Sigmoid colon (tissue), 7 donors: ENCODE data around the gene HHATL. TPM values are rescaled to one million over a fixed set of nuclear protein-coding genes. Genes with fewer than 3 reads are reported as not detected.

Source experiments
- DNase-seq: peaks from one replicate; pipeline ENCODE4 v3.0.0-alpha.2; 2019
- H3K27ac ChIP-seq, 4 donors: fragments of 200-600 bp; sonication (generic); one replicate each; pipeline ENCODE4 v1.5.1; 2016 to 2019; ENCODE audit warnings: mild to moderate bottlenecking in 1 of 4
- H3K27me3 ChIP-seq, 3 donors: fragments of 200-600 bp; sonication (generic); one replicate each; pipeline ENCODE4 v1.5.1; 2019; ENCODE audit warnings: mild to moderate bottlenecking in 1 of 3
- H3K36me3 ChIP-seq, 4 donors: fragments of 200-600 bp; sonication (generic); one replicate each; pipeline ENCODE4 v1.5.1; 2016 to 2019
- H3K4me1 ChIP-seq, 4 donors: fragments of 200-600 bp; sonication (generic); one replicate each; pipeline ENCODE4 v1.5.1; 2017 to 2019
- H3K4me3 ChIP-seq, 4 donors: fragments of 200-600 bp; sonication (generic); one replicate each; pipeline ENCODE4 v1.5.1; 2017 to 2019; ENCODE audit warnings: mild to moderate bottlenecking in 2 of 4, moderate library complexity in 1 of 4
- H3K9me3 ChIP-seq, 4 donors: fragments of 200-600 bp in 3 of 4; sonication (generic) in 3 of 4; one replicate each; pipeline versions ENCODE4 v1.5.1 to v1.6.1; 2013 to 2019
- EP300 ChIP-seq, 4 donors: sonication (generic); formaldehyde crosslinking; IDR thresholded peaks; one replicate each; pipeline ENCODE4 v1.6.1; 2017; ENCODE audit warnings: antibody characterized with exemption in 4 of 4
- POLR2A ChIP-seq, 2 donors: fragments of 450-650 bp; IDR thresholded peaks; one replicate each; pipeline ENCODE4 v1.6.1; 2016; ENCODE audit warnings: antibody characterized with exemption in 2 of 2, mild to moderate bottlenecking in 2 of 2, moderate library complexity in 2 of 2
- POLR2AphosphoS5 ChIP-seq, 4 donors: sonication (generic); formaldehyde crosslinking; IDR thresholded peaks; one replicate each; pipeline ENCODE4 v1.6.1; 2017; ENCODE audit warnings: antibody characterized with exemption in 4 of 4
- WGBS, 2 donors: extraction: QIAGEN DNeasy Blood & Tissue Kit; methylation state at CpG; one replicate each; pipeline ENCODE4 v1.1.7; 2013; 5-methylcytosine and 5-hydroxymethylcytosine counted together
- intact Hi-C: fragments of 100-400 bp; cut with DNase I; formaldehyde crosslinking; loops from one replicate; pipeline ENCODE4 v1.15.1; 2023
- polyA plus RNA-seq, 3 donors: library from polyadenylated mRNA; stranded (reverse); fragments of 200-250 nt; gene quantifications; one replicate each; pipeline ENCODE4 v1.2.3, GENCODE V29; 2013
- total RNA-seq, 4 donors: library from RNA; depleted of rRNA; stranded (reverse); fragments of >200 nt; gene quantifications; one replicate each; pipeline ENCODE4 v1.1.0, GENCODE V29; 2016
- TF ChIP-seq, protein P1 (sequence below), 4 experiments: fragments of 450-650 bp in 3 of 4; fragments of 200-600 bp in 1 of 4; IDR thresholded peaks; one replicate each; pipeline ENCODE4 v1.5.1; 2016 to 2019; ENCODE audit warnings: antibody characterized with exemption in 4 of 4, mild to moderate bottlenecking in 3 of 4, moderate library complexity in 2 of 4
- donor health status: healthy with polysubstance abuse.
- donor health status: Bipolar disorder and iron deficiency.
- donor health status: healthy.

The HHATL gene
- total and polyA plus RNA-seq, 7 donors, result 0.31 to 1.4 TPM; not detected in 5

DNA sequence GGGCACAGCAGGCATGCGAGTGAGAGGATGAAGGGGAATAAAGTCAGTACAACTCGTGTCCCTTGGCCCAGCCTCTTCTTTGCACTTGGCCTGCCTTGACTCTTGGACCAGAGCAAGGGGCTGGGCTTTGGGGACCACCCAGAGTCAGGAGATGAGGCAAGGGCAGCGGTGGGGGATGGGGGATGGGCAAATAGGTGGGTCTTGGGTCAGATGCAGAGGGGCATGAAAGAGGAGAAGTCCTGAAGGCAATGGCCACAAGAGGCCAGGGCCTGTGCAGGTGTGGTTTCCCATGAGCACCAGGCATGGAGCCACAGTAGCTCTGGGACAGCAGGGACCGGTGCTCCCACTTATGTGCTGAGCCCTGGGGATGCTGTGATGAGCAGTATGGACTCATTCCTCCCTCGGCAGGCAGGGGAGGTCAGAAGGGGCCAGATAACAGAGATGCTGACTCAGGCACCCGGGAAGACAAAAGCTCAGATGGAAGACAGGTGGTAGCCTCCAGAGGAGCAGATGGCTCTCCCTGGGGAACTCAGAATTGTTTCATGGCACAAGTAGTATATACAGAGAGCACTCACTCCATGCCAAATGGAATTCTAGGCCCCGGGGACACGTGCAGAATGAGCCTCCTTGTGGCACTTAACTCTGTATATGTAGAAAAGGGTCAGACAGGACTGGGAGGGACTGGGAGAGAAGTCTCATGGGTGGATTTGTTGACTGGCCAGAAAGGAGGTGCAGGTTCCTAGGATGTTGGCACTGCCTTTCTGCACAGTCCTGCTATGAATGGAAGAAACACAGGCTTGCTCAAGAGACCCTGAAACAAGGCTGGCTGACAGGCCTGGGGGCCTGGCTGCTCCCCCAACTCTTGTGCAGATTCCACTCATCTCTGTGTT, 34.8 kb downstream of the HHATL start:
- TF ChIP-seq POLR2A (IDR thresholded peaks at IDR 0.05) (no peak), POLR2AphosphoS5 (IDR thresholded peaks at IDR 0.05) (peak in 1 of 4 donors; percentile 29)
- intact Hi-C loops, result no loop called here
- H3K9me3 ChIP-seq, result no peaks in the 10 kb centered on the region
- H3K27me3 ChIP-seq, result no peaks in the 10 kb centered on the region
- H3K4me1 ChIP-seq, result peaks cover 0 to 31% (median 29%) of the 10 kb centered on the region in 4 donors
- no peak overlapping the region for H3K27ac ChIP-seq
- WGBS, 2 donors, result 51 to 60% methylated on average over 8 of the region's 8 CpGs
- no peak overlapping the region for H3K4me3 ChIP-seq
- DNase-seq, result peak; percentile 64
- H3K36me3 ChIP-seq, result no peaks in the 10 kb centered on the region

DNA sequence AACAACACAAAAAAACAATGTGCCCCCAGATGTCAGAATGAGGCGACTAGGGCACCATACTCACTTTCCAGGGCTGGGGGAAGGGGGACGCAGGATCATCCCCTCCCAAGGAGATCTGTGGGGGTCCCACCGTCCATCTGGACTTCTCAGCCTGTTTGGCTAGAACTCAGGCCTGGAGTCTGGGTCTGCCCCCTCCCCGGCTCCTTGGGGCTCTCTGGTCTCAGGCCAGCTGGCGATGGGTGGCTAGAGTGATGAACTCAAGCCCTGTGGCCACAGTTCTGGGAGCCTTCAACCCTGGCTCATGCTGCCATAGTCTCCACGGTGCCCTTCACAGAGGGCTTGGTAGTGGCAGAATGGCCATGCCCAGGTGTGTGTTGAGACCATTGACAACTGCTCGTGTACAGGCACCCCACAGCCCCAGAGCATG, 35.5 kb downstream of the HHATL start:
- H3K4me3 ChIP-seq, result no peak overlapping the region
- peak; percentile 71 for DNase-seq
- no peaks in the 10 kb centered on the region for H3K27me3 ChIP-seq
- no peaks in the 10 kb centered on the region for H3K36me3 ChIP-seq
- H3K9me3 ChIP-seq, result no peaks in the 10 kb centered on the region
- intact Hi-C loops, result no loop called here
- TF ChIP-seq EP300 (IDR thresholded peaks at IDR 0.05) (no peak), POLR2AphosphoS5 (IDR thresholded peaks at IDR 0.05) (no peak), POLR2A (IDR thresholded peaks at IDR 0.05) (no peak)
- TF ChIP-seq, protein P1, sequence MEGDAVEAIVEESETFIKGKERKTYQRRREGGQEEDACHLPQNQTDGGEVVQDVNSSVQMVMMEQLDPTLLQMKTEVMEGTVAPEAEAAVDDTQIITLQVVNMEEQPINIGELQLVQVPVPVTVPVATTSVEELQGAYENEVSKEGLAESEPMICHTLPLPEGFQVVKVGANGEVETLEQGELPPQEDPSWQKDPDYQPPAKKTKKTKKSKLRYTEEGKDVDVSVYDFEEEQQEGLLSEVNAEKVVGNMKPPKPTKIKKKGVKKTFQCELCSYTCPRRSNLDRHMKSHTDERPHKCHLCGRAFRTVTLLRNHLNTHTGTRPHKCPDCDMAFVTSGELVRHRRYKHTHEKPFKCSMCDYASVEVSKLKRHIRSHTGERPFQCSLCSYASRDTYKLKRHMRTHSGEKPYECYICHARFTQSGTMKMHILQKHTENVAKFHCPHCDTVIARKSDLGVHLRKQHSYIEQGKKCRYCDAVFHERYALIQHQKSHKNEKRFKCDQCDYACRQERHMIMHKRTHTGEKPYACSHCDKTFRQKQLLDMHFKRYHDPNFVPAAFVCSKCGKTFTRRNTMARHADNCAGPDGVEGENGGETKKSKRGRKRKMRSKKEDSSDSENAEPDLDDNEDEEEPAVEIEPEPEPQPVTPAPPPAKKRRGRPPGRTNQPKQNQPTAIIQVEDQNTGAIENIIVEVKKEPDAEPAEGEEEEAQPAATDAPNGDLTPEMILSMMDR (IDR thresholded peaks at IDR 0.05), result no peak
- H3K27ac ChIP-seq, result peak overlapping the region in 2 of 4 donors; percentile 18 to 43
- 56 to 74% methylated on average over 7 of the region's 7 CpGs for WGBS, 2 donors
- H3K4me1 ChIP-seq, result peaks cover 0 to 31% (median 29%) of the 10 kb centered on the region in 4 donors

DNA sequence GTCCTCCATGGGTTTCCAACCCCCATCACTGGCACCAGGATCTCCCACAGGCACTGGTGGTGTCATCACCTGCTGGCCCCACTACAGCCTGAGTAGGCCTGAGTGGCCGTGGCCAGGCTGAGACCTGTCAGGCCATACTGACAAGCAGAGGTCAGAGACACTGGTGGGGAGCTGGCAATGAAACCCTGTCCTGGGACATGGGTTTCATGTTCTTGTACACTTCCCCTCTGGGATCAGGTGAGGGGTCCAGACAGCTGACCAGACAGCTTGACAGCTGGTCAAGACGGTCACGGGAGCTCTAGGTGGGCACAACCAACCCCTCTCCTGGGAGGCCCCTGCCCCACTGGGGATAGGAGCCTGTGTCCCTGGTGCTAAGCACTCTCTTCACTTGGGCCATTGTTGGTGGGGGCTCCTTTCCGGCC, 36.0 kb downstream of the HHATL start:
- Histone ChIP-seq H3K4me3 (no peak overlapping the region), H3K36me3 (peaks cover 0 to 2% (median 0%) of the 10 kb centered on the region in 4 donors), H3K27me3 (no peaks in the 10 kb centered on the region), H3K4me1 (peaks cover 0 to 31% (median 29%) of the 10 kb centered on the region in 4 donors), H3K9me3 (no peaks in the 10 kb centered on the region), H3K27ac (peak overlapping the region in 3 of 4 donors; percentile 18 to 44 (median 43))
- intact Hi-C loops, result no loop called here
- WGBS, 2 donors, result 75 to 88% methylated on average over 4 of the region's 4 CpGs
- peak; percentile 68 for DNase-seq
- TF ChIP-seq POLR2A (IDR thresholded peaks at IDR 0.05) (no peak), EP300 (IDR thresholded peaks at IDR 0.05) (no peak), POLR2AphosphoS5 (IDR thresholded peaks at IDR 0.05) (no peak)
- TF ChIP-seq, protein P1 (IDR thresholded peaks at IDR 0.05), result no peak

DNA sequence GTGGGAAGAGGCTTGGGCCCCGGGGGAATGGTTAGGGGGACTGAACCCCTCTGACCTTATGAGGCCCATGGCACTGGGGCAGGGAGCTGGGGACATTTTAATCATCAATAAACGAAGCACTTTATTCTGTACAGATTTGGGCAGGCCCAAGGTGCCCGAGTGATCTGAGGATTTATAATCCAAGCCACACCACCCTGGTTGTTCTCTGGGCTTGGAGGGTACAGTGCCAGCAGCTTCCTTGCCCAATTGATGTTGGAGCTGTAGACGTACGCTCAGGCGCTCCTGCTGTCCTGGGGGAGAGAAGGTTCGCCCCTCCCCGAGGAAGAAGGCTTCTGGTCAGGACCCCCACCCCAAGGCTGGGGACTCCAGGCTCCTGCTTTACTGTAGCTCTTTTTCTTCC, 36.6 kb downstream of the HHATL start:
- Histone ChIP-seq H3K27ac (peak overlapping the region; percentile 8 to 44 (median 30)), H3K27me3 (no peaks in the 10 kb centered on the region), H3K4me3 (no peak overlapping the region), H3K36me3 (peaks cover 0 to 6% (median 0%) of the 10 kb centered on the region in 4 donors), H3K4me1 (peaks cover 0 to 31% (median 29%) of the 10 kb centered on the region in 4 donors), H3K9me3 (no peaks in the 10 kb centered on the region)
- DNase-seq, result peak; percentile 66
- WGBS, 2 donors, result 68 to 81% methylated on average over 8 of the region's 8 CpGs
- intact Hi-C loops, result no loop called here
- TF ChIP-seq, protein P1 (IDR thresholded peaks at IDR 0.05), result no peak
- TF ChIP-seq POLR2AphosphoS5 (IDR thresholded peaks at IDR 0.05), result no peak
- no peak for TF ChIP-seq EP300 (IDR thresholded peaks at IDR 0.05)
- TF ChIP-seq POLR2A (IDR thresholded peaks at IDR 0.05), result no peak
